ENCODE measurements around the gene POU1F1. TPM values are rescaled to one million over a fixed set of nuclear protein-coding genes. Genes with fewer than 3 reads are reported as not detected.

Gene POU1F1
- polyA plus RNA-seq, 1 donor (not counting 4 experiments of a cell fraction or from before 2014, with no cell fraction given): not detected

- H3K4me3 ChIP-seq (ENCODE audit: control insufficient read depth in 2 of 3, extremely low read depth in 1 of 3, insufficient read depth in 2 of 3, low read depth in 1 of 3, low read length in 3 of 3): no peak overlapping the region
- H3K27me3 ChIP-seq (ENCODE audit: control insufficient read depth, extremely low read depth, insufficient read depth, low read length): no peaks in the 10 kb centered on the region
- peaks cover 3% of the 10 kb centered on the region for H3K9me3 ChIP-seq (ENCODE audit: control insufficient read depth, low read depth, low read length)
- peaks cover 88% of the 10 kb centered on the region for H3K79me2 ChIP-seq (ENCODE audit: control insufficient read depth, insufficient read depth, low read length)
- H3K4me2 ChIP-seq (ENCODE audit: control insufficient read depth, extremely low read depth, insufficient read depth, low read depth, low read length): no peak overlapping the region
- H3K9ac ChIP-seq (ENCODE audit: control insufficient read depth, extremely low read depth, insufficient read depth, low read length): no peak overlapping the region
- no peak overlapping the region for H3K27ac ChIP-seq (ENCODE audit: control insufficient read depth, insufficient read depth, low read length)
- TF ChIP-seq EZH2 (IDR thresholded peaks at IDR 0.05; ENCODE audit: low read length) (no peak), CTCF (optimal IDR thresholded peaks at IDR 0.05 in 1 of 3, IDR thresholded peaks at IDR 0.05 in 1 of 3, conservative IDR thresholded peaks at IDR 0.05 in 1 of 3; ENCODE audit: extremely low read depth in 1 of 3, insufficient read depth in 2 of 3, low read length in 3 of 3) (no peak)
- H2AFZ ChIP-seq (ENCODE audit: control insufficient read depth, low read length): no peak overlapping the region
- dilution Hi-C loops (cut with MboI; ENCODE audit: extremely low pct_ligation_motif_present, low sequenced_read_pairs): no loop called here
- H3K36me3 ChIP-seq (ENCODE audit: control insufficient read depth in 2 of 2, extremely low read depth in 1 of 2, insufficient read depth in 2 of 2, low read length in 2 of 2): peaks cover 4 to 7% of the 10 kb centered on the region in 2 experiments
- no peak for DNase-seq (ENCODE audit: low read depth, low spot score)
- H3K9me1 ChIP-seq (ENCODE audit: control insufficient read depth, extremely low read depth, insufficient read depth, low read length): no peaks in the 10 kb centered on the region
- peak; percentile 58 for FAIRE-seq
- no peaks in the 10 kb centered on the region for H4K20me1 ChIP-seq (ENCODE audit: control insufficient read depth, extremely low read depth, insufficient read depth, low read length)
- peaks cover 17% of the 10 kb centered on the region for H3K4me1 ChIP-seq (ENCODE audit: control insufficient read depth, extremely low read depth, insufficient read depth, low read length)
Measured at GRCh38 chr3:87236093-87236492, 40.3 kb downstream of the POU1F1 start.

- Histone ChIP-seq H3K9me3 (ENCODE audit: control insufficient read depth, low read depth, low read length) (peaks cover 3% of the 10 kb centered on the region), H3K4me3 (ENCODE audit: control insufficient read depth in 2 of 3, extremely low read depth in 1 of 3, insufficient read depth in 2 of 3, low read depth in 1 of 3, low read length in 3 of 3) (no peak overlapping the region), H3K36me3 (ENCODE audit: control insufficient read depth in 2 of 2, extremely low read depth in 1 of 2, insufficient read depth in 2 of 2, low read length in 2 of 2) (peaks cover 5 to 8% of the 10 kb centered on the region in 2 experiments), H3K79me2 (ENCODE audit: control insufficient read depth, insufficient read depth, low read length) (peaks cover 96% of the 10 kb centered on the region), H3K9me1 (ENCODE audit: control insufficient read depth, extremely low read depth, insufficient read depth, low read length) (no peaks in the 10 kb centered on the region), H3K4me2 (ENCODE audit: control insufficient read depth, extremely low read depth, insufficient read depth, low read depth, low read length) (peak overlapping the region; percentile 50), H4K20me1 (ENCODE audit: control insufficient read depth, extremely low read depth, insufficient read depth, low read length) (no peaks in the 10 kb centered on the region), H3K9ac (ENCODE audit: control insufficient read depth, extremely low read depth, insufficient read depth, low read length) (no peak overlapping the region), H3K27ac (ENCODE audit: control insufficient read depth, insufficient read depth, low read length) (no peak overlapping the region), H3K4me1 (ENCODE audit: control insufficient read depth, extremely low read depth, insufficient read depth, low read length) (peaks cover 22% of the 10 kb centered on the region), H2AFZ (ENCODE audit: control insufficient read depth, low read length) (no peak overlapping the region), H3K27me3 (ENCODE audit: control insufficient read depth, extremely low read depth, insufficient read depth, low read length) (no peaks in the 10 kb centered on the region)
- dilution Hi-C loops (cut with MboI; ENCODE audit: extremely low pct_ligation_motif_present, low sequenced_read_pairs): no loop called here
- FAIRE-seq (peak; percentile 39), DNase-seq (ENCODE audit: low read depth, low spot score) (no peak)
- no peak for TF ChIP-seq CTCF (optimal IDR thresholded peaks at IDR 0.05 in 1 of 3, IDR thresholded peaks at IDR 0.05 in 1 of 3, conservative IDR thresholded peaks at IDR 0.05 in 1 of 3; ENCODE audit: extremely low read depth in 1 of 3, insufficient read depth in 2 of 3, low read length in 3 of 3)
- TF ChIP-seq EZH2 (IDR thresholded peaks at IDR 0.05; ENCODE audit: low read length): no peak
Measured at GRCh38 chr3:87233805-87234204, 42.6 kb downstream of the POU1F1 start.

Measured in keratinocyte (primary cell).